HG03097 (cell line): Measurements from ENCODE around the gene APOBEC3H.
A peak's percentile ranks its signal among the peaks of the same experiment; 100 is the strongest.
"Not testable (repeated sequence)": the region's sequence is repeated elsewhere in the genome, so short reads cannot be mapped to it uniquely, and the experiment has no call there.

Experiments used
- ATAC-seq: cut with Tn5 transposase; IDR thresholded peaks from one replicate; pipeline ENCODE4 v1.9.1; 2021; ENCODE audit not compliant: unreplicated experiment, low FRiP score

APOBEC3H gene

GRCh38 chr22:39097098-39098020 is at the start of gene APOBEC3H:
TSS of gene APOBEC3H (plus strand) at chr22:39097244. CDS start at chr22:39100279, 3,035 bp downstream.
- no peak for ATAC-seq

- not testable (repeated sequence) for ATAC-seq
Observed at GRCh38 chr22:39049486-39049885, 47.6 kb upstream of the APOBEC3H start.

GRCh38 chr22:39051844-39052495 is 45.1 kb upstream of the APOBEC3H start:
- ATAC-seq = not testable (repeated sequence)

- no peak for ATAC-seq
Observed at GRCh38 chr22:39055658-39056057, 41.4 kb upstream of the APOBEC3H start.

GRCh38 chr22:39061290-39061689 is 35.8 kb upstream of the APOBEC3H start:
- ATAC-seq = not testable (repeated sequence)

GRCh38 chr22:39061951-39062350 is 35.1 kb upstream of the APOBEC3H start:
- ATAC-seq = not testable (repeated sequence)

GRCh38 chr22:39063904-39064303 is 33.1 kb upstream of the APOBEC3H start:
- not testable (repeated sequence) for ATAC-seq

GRCh38 chr22:39066442-39067276 is 30.4 kb upstream of the APOBEC3H start:
- ATAC-seq = not testable (repeated sequence)

- no peak for ATAC-seq
Observed at GRCh38 chr22:39068033-39068785, 28.8 kb upstream of the APOBEC3H start.

GRCh38 chr22:39070186-39070585 is 26.9 kb upstream of the APOBEC3H start:
- ATAC-seq = no peak

GRCh38 chr22:39072581-39072981 is 24.5 kb upstream of the APOBEC3H start:
- ATAC-seq = peak; percentile 39

GRCh38 chr22:39073981-39074380 is 23.1 kb upstream of the APOBEC3H start:
- ATAC-seq = no peak

- ATAC-seq = not testable (repeated sequence)
Observed at GRCh38 chr22:39076155-39077025, 20.7 kb upstream of the APOBEC3H start.

GRCh38 chr22:39077026-39077840 is 19.8 kb upstream of the APOBEC3H start, which contains the start of gene APOBEC3G:
TSS of gene APOBEC3G (plus strand) at chr22:39077275. CDS start at chr22:39077362, 87 bp downstream.
- peak; percentile 69 for ATAC-seq

GRCh38 chr22:39077912-39078311 is 19.1 kb upstream of the APOBEC3H start:
- ATAC-seq = not testable (repeated sequence)

GRCh38 chr22:39078329-39078728 is 18.7 kb upstream of the APOBEC3H start:
- ATAC-seq = no peak

GRCh38 chr22:39079054-39079637 is 17.9 kb upstream of the APOBEC3H start:
- not testable (repeated sequence) for ATAC-seq
